Keratinocyte (primary cell): Measurements from ENCODE around the gene AMBP.

Experiments
- CTCF ChIP-seq, 3 experiments: IDR thresholded peaks in 1 of 3; conservative IDR thresholded peaks in 1 of 3; optimal IDR thresholded peaks in 1 of 3; 2 replicates in 2 of 3; 3 replicates in 1 of 3; pipeline versions ENCODE3 to v1.5.1; 2011; ENCODE audit warnings: low read length in 3 of 3, mild to moderate bottlenecking in 3 of 3, moderate library complexity in 2 of 3, control low read depth in 1 of 3, inconsistent platforms in 1 of 3; ENCODE audit not compliant: insufficient read depth in 2 of 3; ENCODE audit errors: extremely low read depth in 1 of 3
- EZH2 ChIP-seq: IDR thresholded peaks from one replicate; pipeline ENCODE4 v1.6.1; 2012; ENCODE audit warnings: inconsistent platforms, mild to moderate bottlenecking, low read length, moderate library complexity

GRCh38 chr9:114082017-114082762 lies 4.1 kb upstream of the AMBP start:
- TF ChIP-seq CTCF (optimal IDR thresholded peaks at IDR 0.05 in 1 of 3, IDR thresholded peaks at IDR 0.05 in 1 of 3, conservative IDR thresholded peaks at IDR 0.05 in 1 of 3; ENCODE audit: extremely low read depth in 1 of 3, insufficient read depth in 2 of 3, low read length in 3 of 3) (peak; percentile 88 to 97 (median 90)), EZH2 (no peak)
